GM18858 (cell line): ENCODE measurements around the gene DDX54.
A peak's percentile ranks its signal among the peaks of the same experiment; 100 is the strongest.

Experiments
- ATAC-seq: cut with Tn5 transposase; IDR thresholded peaks from one replicate; pipeline ENCODE4 v1.9.1; 2021; ENCODE audit not compliant: unreplicated experiment

The DDX54 gene

GRCh38 chr12:113195598-113195997 lies 10.3 kb upstream of the DDX54 start:
- no peak for ATAC-seq

GRCh38 chr12:113194971-113195391 lies 9.7 kb upstream of the DDX54 start:
- ATAC-seq, result no peak

GRCh38 chr12:113191227-113191626 lies 5.9 kb upstream of the DDX54 start:
- no peak for ATAC-seq

- ATAC-seq, result no peak
Observed at GRCh38 chr12:113190761-113191160, 5.5 kb upstream of the DDX54 start.

GRCh38 chr12:113189361-113189760 lies 4.1 kb upstream of the DDX54 start:
- ATAC-seq, result no peak

- ATAC-seq, result no peak
Observed at GRCh38 chr12:113186666-113187325, 1.5 kb upstream of the DDX54 start.

- no peak for ATAC-seq
Observed at GRCh38 chr12:113186033-113186365, 721 bp upstream of the DDX54 start.

- ATAC-seq, result peak; percentile 67
Observed at GRCh38 chr12:113184900-113185179, 438 bp downstream of the DDX54 start.

GRCh38 chr12:113184098-113184899 lies 979 bp downstream of the DDX54 start:
- ATAC-seq, result peak; percentile 31

- no peak for ATAC-seq
Observed at GRCh38 chr12:113183030-113183589, 2.2 kb downstream of the DDX54 start.

- no peak for ATAC-seq
Observed at GRCh38 chr12:113181975-113182374, 3.3 kb downstream of the DDX54 start.

- ATAC-seq, result no peak
Observed at GRCh38 chr12:113180333-113180732, 4.9 kb downstream of the DDX54 start.

- no peak for ATAC-seq
Observed at GRCh38 chr12:113179023-113179422, 6.3 kb downstream of the DDX54 start.

- ATAC-seq, result peak; percentile 49
Observed at GRCh38 chr12:113174461-113175384, 10.6 kb downstream of the DDX54 start.

GRCh38 chr12:113173081-113173698 lies 12.1 kb downstream of the DDX54 start:
- ATAC-seq, result peak; percentile 49

- no peak for ATAC-seq
Observed at GRCh38 chr12:113172185-113172584, 13.1 kb downstream of the DDX54 start.

GRCh38 chr12:113171543-113171942 lies 13.7 kb downstream of the DDX54 start:
- no peak for ATAC-seq

GRCh38 chr12:113170926-113171325 lies 14.4 kb downstream of the DDX54 start:
- no peak for ATAC-seq

GRCh38 chr12:113170457-113170856 lies 14.8 kb downstream of the DDX54 start:
- no peak for ATAC-seq

GRCh38 chr12:113169697-113170096 lies 15.6 kb downstream of the DDX54 start:
- ATAC-seq, result no peak

- no peak for ATAC-seq
Observed at GRCh38 chr12:113167868-113168267, 17.4 kb downstream of the DDX54 start.
